ENCODE data around the gene HCRTR1. TPM values are rescaled to one million over a fixed set of nuclear protein-coding genes. Genes with fewer than 3 reads are reported as not detected.

The HCRTR1 gene
- total RNA-seq, 2 experiments from 2014 or later, result not detected

DNA sequence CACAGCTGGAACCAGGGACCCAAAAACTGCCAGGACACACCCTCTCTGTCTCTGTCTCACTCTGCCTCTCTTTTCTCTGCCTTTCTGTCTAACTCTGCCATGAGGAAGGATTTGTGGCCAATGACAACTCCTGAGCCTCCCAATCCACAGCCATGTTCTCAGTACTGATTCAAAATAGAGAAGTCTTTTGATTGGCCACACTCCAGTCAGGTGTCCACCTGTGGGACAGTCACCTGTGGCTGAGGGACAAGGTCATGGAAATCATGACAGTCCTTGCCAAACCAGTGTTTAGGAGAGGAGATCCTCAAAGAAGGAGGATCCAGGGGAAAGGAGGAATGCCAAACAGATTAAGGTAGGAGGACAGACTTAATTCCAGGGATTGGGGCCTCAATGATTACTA lies 25.4 kb upstream of the HCRTR1 start:
- H3K4me3 Mint-ChIP-seq, result no peak overlapping the region
- H3K36me3 Mint-ChIP-seq (ENCODE audit: low read depth), result no peaks in the 10 kb centered on the region
- ATAC-seq (no peak), DNase-seq (no peak)
- H3K27me3 Mint-ChIP-seq, result peaks cover 22% of the 10 kb centered on the region
- intact Hi-C loops (cut with DNase I, micrococcal nuclease), result loop anchor here in 1 of 2 experiments (2.0 kb wide), 1 partner anchor 27 kb away; no protein-coding TSS in a partner anchor
- ChIA-PET POLR2A (no interaction called here), CTCF (no interaction called here)
- H3K27ac Mint-ChIP-seq, result no peak overlapping the region
- H3K4me1 Mint-ChIP-seq, result peaks cover 2% of the 10 kb centered on the region
- H3K9me3 Mint-ChIP-seq (ENCODE audit: low read depth), result no peaks in the 10 kb centered on the region

DNA sequence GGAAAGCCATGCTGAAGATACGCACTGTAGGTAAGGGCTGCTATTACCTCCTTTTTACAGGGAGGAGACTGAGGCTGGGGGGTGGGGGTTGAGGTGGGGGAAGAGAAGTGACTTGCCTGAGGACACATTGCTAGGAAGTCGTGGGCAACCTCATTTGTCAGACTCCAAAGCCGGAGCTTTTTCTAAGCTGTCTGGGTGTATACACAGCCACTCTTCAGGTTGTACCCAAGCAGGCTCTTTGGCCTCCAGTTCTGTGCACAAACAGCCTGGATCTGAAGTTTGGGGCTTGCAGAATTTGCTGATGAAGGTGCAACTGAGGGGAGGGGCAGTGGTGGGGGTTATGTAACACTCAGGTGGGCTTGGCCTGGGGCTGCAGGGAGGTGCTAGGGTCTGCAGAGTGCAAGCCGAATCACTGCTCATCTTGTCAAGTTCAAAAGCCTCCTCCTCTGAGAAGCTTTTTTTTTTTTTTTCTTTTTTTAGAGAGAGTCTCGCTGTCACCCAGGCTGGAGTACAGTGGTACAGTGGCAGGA lies 24.3 kb upstream of the HCRTR1 start:
- no peaks in the 10 kb centered on the region for H3K9me3 Mint-ChIP-seq (ENCODE audit: low read depth)
- intact Hi-C loops (cut with DNase I, micrococcal nuclease), result loop anchor here in 1 of 2 experiments (2.0 kb wide), 1 partner anchor 28 kb away; no protein-coding TSS in a partner anchor
- ChIA-PET POLR2A (no interaction called here), CTCF (no interaction called here)
- no peaks in the 10 kb centered on the region for H3K4me1 Mint-ChIP-seq
- H3K27me3 Mint-ChIP-seq, result peaks cover 18% of the 10 kb centered on the region
- no peak overlapping the region for H3K27ac Mint-ChIP-seq
- H3K36me3 Mint-ChIP-seq (ENCODE audit: low read depth), result no peaks in the 10 kb centered on the region
- DNase-seq (no peak), ATAC-seq (no peak)
- no peak overlapping the region for H3K4me3 Mint-ChIP-seq

DNA sequence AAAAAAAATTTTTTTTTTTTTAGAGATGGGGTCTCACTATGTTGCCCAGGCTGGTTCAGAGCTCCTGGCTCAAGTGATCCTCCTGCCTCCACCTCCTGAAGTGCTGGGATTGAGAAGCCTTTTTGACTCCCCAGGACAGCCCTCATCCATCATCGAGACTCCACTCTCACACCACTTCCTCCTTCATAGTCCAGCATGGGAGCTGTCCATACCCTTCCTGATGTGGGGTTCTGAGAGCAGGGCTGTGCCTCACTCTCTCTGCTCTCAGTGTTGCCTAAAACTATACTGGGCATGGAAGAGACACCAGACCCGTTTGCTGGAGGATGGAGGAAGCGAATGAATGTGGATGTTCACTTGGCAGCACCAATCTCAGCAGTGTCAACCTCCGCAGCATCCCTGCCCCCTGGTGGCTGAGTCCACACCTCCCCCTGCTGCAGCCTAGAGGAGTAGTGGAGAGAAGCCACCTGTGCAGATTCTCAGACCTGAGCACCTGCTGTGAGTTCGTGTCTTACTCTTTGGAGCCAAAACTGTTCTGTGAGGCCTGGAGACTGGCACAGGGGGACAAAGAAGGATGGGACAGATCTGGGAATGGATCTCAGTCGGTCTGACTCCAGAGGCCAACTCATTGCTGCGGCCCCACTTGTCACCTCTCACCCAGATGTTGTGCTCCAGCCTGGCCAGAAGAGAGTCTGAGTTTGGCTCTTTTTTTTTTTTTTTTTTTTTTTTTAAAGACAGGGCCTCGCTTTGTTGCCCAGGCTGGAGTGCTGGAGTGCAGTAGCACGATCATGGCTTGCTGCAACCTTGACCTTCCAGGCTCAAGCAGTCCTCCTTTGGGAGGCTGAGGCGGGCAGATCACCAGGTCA lies 23.5 kb upstream of the HCRTR1 start:
- CTCF ChIA-PET, result interaction anchor here (1.2 kb wide), 1 partner anchor 13 kb away, joined by 3 read pairs; no protein-coding TSS in a partner anchor
- no peaks in the 10 kb centered on the region for H3K9me3 Mint-ChIP-seq (ENCODE audit: low read depth)
- H3K27me3 Mint-ChIP-seq, result peaks cover 17% of the 10 kb centered on the region
- DNase-seq (peak; percentile 85), ATAC-seq (peak; percentile 96)
- H3K27ac Mint-ChIP-seq, result no peak overlapping the region
- POLR2A ChIA-PET, result interaction anchor here (0.7 kb wide), 1 partner anchor 1163 kb away, joined by 3 read pairs; no protein-coding TSS in a partner anchor
- no peaks in the 10 kb centered on the region for H3K4me1 Mint-ChIP-seq
- H3K36me3 Mint-ChIP-seq (ENCODE audit: low read depth), result no peaks in the 10 kb centered on the region
- intact Hi-C loops (cut with DNase I, micrococcal nuclease), result loop anchor here (1.0 to 2.0 kb wide), 2 partner anchors 29 to 30 kb away; no protein-coding TSS in a partner anchor
- H3K4me3 Mint-ChIP-seq, result no peak overlapping the region

DNA sequence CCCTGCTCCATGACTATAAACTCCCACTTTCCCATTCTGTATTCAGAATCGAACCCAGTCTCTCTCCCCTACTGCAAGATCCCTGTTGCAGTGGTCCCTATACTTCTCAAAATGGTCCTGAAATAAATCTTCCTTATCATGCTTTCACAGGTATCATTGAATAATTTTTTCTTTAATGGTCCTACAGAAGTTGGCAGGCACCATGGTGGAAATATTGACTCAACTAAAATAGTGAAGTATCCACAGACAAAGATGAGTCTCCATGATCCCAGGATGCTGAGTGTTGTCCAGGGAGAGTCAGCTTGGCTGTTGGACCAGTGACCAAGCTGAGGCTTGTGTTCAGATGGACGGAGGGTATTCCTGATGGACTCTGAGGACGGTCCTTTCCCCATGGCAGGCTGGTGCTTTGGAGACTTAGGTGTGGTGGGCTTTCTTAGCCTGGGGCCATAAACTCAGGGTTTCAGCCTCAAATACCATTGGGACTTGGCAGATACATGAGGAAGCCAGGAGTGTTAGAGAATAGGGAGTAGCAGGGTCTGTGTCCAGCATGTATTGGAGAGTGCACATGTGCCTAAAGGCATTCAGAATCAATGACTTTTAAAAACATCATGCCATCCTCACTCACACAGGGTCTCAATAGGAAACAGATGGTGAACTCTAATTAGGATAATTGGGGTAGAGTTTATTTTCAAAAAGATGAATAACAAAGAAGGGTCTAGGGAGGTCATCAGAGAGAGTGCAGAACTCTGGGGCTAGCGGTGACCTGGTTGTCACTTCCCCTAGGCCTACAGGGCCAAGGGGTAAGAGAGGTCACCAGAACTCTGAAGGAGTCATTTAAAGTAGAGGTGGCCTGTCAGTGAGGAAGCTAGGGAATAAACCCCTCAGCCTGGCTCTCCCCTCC lies 21.4 kb upstream of the HCRTR1 start:
- no peaks in the 10 kb centered on the region for H3K4me1 Mint-ChIP-seq
- H3K4me3 Mint-ChIP-seq, result no peak overlapping the region
- peaks cover 11% of the 10 kb centered on the region for H3K27me3 Mint-ChIP-seq
- intact Hi-C loops (cut with DNase I, micrococcal nuclease), result no loop called here
- H3K9me3 Mint-ChIP-seq (ENCODE audit: low read depth), result no peaks in the 10 kb centered on the region
- ChIA-PET POLR2A (no interaction called here), CTCF (interaction anchor here (0.6 to 1.4 kb wide), 4 partner anchors 22 to 47 kb away, joined by 3 to 6 read pairs (median 3); no protein-coding TSS in a partner anchor)
- DNase-seq (no peak), ATAC-seq (no peak)
- H3K27ac Mint-ChIP-seq, result no peak overlapping the region
- H3K36me3 Mint-ChIP-seq (ENCODE audit: low read depth), result no peaks in the 10 kb centered on the region

DNA sequence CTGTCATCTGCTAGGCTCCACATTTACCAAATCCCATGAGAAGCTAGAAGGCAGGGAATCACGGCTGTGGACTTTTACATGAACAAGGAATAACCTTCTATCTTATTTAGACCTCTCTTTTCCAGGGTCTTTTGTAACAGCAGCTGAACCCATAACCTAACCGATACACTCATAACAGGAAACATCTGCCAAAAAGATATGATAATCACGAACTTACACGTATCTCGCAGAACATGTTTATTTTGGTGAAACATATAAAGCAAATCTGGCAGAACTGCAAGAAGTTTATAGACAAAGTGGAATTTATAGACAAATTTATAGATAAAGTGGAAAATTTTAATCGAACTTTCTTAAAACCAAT lies 20.8 kb upstream of the HCRTR1 start:
- POLR2A ChIA-PET, result no interaction called here
- Mint-ChIP-seq H3K27ac (no peak overlapping the region), H3K4me1 (no peaks in the 10 kb centered on the region), H3K27me3 (peaks cover 11% of the 10 kb centered on the region), H3K36me3 (ENCODE audit: low read depth) (no peaks in the 10 kb centered on the region), H3K4me3 (no peak overlapping the region), H3K9me3 (ENCODE audit: low read depth) (no peaks in the 10 kb centered on the region)
- no peak for DNase-seq
- CTCF ChIA-PET, result interaction anchor here (0.6 to 1.4 kb wide), 7 partner anchors 22 to 1925 kb away, joined by 3 to 6 read pairs (median 3); no protein-coding TSS in a partner anchor
- no peak for ATAC-seq
- intact Hi-C loops (cut with DNase I, micrococcal nuclease), result no loop called here

DNA sequence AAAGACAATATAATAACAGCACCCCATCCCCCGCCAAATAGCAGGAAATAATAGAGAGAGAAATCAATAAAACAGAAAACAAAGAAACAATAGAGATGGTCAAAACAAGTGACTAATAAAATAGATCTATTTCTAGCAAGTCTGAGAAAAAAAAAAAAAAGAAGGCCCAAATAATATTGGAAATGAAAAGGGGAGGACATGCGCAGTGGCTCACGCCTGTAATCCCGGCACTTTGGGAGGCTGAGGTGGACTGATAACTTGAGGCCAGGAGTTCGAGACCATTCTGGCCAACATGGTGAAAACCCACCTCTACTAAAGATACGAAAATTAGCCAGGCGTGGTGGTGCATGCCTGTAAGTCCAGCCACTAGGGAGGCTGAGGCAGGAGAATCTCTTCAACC lies 18.5 kb upstream of the HCRTR1 start:
- Mint-ChIP-seq H3K27ac (no peak overlapping the region), H3K36me3 (ENCODE audit: low read depth) (no peaks in the 10 kb centered on the region), H3K9me3 (ENCODE audit: low read depth) (no peaks in the 10 kb centered on the region), H3K4me3 (no peak overlapping the region), H3K4me1 (no peaks in the 10 kb centered on the region), H3K27me3 (peaks cover 6% of the 10 kb centered on the region)
- no peak for DNase-seq
- POLR2A ChIA-PET, result no interaction called here
- intact Hi-C loops (cut with DNase I, micrococcal nuclease), result no loop called here
- CTCF ChIA-PET, result interaction anchor here (0.6 to 0.9 kb wide), 2 partner anchors 50 to 421 kb away, joined by 3 read pairs; no protein-coding TSS in a partner anchor
- no peak for ATAC-seq

DNA sequence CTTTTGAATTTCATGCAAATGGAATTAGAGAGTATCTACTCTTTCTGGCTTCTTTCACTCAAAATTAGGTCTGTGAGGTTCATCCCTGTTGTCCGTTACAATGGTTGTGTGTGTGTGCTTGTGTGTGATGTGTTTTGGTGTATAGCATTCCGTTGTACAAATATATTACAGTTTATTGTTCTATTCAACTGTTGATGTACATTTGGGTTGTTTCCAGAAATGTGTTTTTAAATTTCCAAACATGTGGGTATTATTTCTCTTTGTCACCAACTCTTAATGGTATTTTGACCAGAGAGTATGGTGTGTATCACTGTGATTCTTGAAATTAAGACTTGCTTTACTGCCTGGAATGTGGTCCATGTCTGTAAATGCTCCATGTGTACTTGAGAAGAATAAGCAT lies 16.8 kb upstream of the HCRTR1 start:
- Mint-ChIP-seq H3K4me3 (no peak overlapping the region), H3K27me3 (peaks cover 6% of the 10 kb centered on the region), H3K36me3 (ENCODE audit: low read depth) (no peaks in the 10 kb centered on the region), H3K9me3 (ENCODE audit: low read depth) (no peaks in the 10 kb centered on the region), H3K4me1 (peaks cover under 1% of the 10 kb centered on the region), H3K27ac (no peak overlapping the region)
- DNase-seq, result no peak
- intact Hi-C loops (cut with DNase I, micrococcal nuclease), result no loop called here
- no peak for ATAC-seq
- ChIA-PET CTCF (interaction anchor here (0.6 kb wide), 1 partner anchor 31 kb away, joined by 3 read pairs; no protein-coding TSS in a partner anchor), POLR2A (interaction anchor here (0.6 kb wide), 1 partner anchor 60 kb away, joined by 3 read pairs; no protein-coding TSS in a partner anchor)

DNA sequence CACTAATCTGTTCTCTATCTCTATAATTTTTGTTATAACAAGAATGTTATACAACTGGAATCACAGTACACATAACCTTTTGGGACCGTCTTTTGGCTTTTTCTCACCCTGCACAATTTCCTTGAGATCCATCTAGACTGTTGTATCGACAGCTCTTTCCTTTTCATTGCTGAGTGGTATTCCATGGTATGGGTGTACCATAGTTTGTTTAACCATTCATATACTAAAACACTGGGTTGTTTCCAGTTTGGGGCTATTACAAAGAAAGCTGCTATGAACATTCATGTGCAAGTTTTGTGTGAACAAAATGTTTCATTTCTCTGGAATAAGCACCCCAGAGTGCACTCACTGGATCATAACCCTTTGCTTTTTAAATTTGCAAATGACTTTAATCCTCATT lies 15.4 kb upstream of the HCRTR1 start:
- ChIA-PET POLR2A (no interaction called here), CTCF (interaction anchor here (0.6 kb wide), 1 partner anchor 35 kb away, joined by 3 read pairs; no protein-coding TSS in a partner anchor)
- intact Hi-C loops (cut with DNase I, micrococcal nuclease), result no loop called here
- H3K4me1 Mint-ChIP-seq, result peaks cover 10% of the 10 kb centered on the region
- H3K36me3 Mint-ChIP-seq (ENCODE audit: low read depth), result no peaks in the 10 kb centered on the region
- peaks cover 2% of the 10 kb centered on the region for H3K27me3 Mint-ChIP-seq
- ATAC-seq (no peak), DNase-seq (no peak)
- no peak overlapping the region for H3K4me3 Mint-ChIP-seq
- no peak overlapping the region for H3K27ac Mint-ChIP-seq
- H3K9me3 Mint-ChIP-seq (ENCODE audit: low read depth), result no peaks in the 10 kb centered on the region

DNA sequence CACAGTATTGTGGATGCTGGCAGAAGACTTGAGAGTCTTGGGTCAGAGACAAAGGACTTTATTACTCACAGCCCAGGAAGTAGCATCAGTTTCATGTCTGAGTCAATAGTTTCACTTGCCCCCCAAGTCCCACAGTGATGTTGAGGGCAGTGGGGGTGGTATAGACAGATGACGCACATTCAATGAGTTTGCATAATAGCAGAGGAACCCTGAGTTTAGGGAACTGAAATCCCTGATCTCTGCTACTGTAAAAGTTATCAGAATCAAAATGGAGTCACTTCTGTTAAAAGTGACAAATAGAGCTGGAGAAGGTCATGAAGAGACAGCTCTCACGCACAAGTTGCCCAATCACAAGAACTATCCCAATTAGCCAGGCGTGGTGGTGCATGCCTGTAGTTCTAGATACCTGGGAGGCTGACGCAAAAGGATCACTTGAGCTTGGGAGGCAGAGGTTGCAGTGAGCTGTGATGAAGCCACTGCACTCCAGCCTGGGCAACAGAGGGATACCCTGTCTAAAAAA lies 11.5 kb upstream of the HCRTR1 start:
- H3K27ac Mint-ChIP-seq, result no peak overlapping the region
- no peak overlapping the region for H3K4me3 Mint-ChIP-seq
- H3K27me3 Mint-ChIP-seq, result no peaks in the 10 kb centered on the region
- CTCF ChIA-PET, result interaction anchor here (0.6 kb wide), 1 partner anchor 361 kb away, joined by 3 read pairs; no protein-coding TSS in a partner anchor
- H3K36me3 Mint-ChIP-seq (ENCODE audit: low read depth), result no peaks in the 10 kb centered on the region
- POLR2A ChIA-PET, result no interaction called here
- peaks cover 10% of the 10 kb centered on the region for H3K4me1 Mint-ChIP-seq
- intact Hi-C loops (cut with DNase I, micrococcal nuclease), result no loop called here
- DNase-seq (peak; percentile 60), ATAC-seq (peak; percentile 97)
- no peaks in the 10 kb centered on the region for H3K9me3 Mint-ChIP-seq (ENCODE audit: low read depth)

DNA sequence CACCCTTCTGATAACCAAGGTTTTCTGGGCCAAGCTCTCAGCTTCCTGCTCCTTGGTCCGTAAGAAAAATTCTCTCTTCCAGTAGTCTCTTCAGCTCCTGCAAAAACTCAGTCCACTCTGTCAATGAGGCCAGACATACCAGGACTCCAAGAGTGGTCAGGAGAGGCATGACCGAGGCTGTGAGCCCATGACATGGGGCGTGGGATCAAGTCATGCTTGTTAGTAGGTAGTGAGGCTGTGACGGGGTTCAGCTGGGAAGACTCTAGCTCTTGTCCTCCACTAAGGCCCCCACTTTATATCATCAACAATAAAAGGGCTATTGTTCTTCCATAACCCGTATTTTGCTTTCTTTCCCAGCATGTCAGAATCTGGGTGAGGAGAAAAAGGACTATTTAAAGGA lies 10.1 kb upstream of the HCRTR1 start:
- no peaks in the 10 kb centered on the region for H3K27me3 Mint-ChIP-seq
- DNase-seq (no peak), ATAC-seq (no peak)
- H3K36me3 Mint-ChIP-seq (ENCODE audit: low read depth), result no peaks in the 10 kb centered on the region
- ChIA-PET POLR2A (no interaction called here), CTCF (interaction anchor here (0.6 to 0.8 kb wide), 3 partner anchors 12 to 19 kb away, joined by 3 to 4 read pairs (median 3); no protein-coding TSS in a partner anchor)
- peaks cover 10% of the 10 kb centered on the region for H3K4me1 Mint-ChIP-seq
- no peak overlapping the region for H3K4me3 Mint-ChIP-seq
- no peaks in the 10 kb centered on the region for H3K9me3 Mint-ChIP-seq (ENCODE audit: low read depth)
- intact Hi-C loops (cut with DNase I, micrococcal nuclease), result no loop called here
- H3K27ac Mint-ChIP-seq, result no peak overlapping the region
